IPS DF 4.7 (cell line): ENCODE results near the gene SPG11.

Experiments
- DNase-seq: peaks from one replicate; pipeline ENCODE4 v3.0.0-alpha.2; 2013; ENCODE audit warnings: low spot score; ENCODE audit errors: extremely low read depth

SPG11 gene

DNA sequence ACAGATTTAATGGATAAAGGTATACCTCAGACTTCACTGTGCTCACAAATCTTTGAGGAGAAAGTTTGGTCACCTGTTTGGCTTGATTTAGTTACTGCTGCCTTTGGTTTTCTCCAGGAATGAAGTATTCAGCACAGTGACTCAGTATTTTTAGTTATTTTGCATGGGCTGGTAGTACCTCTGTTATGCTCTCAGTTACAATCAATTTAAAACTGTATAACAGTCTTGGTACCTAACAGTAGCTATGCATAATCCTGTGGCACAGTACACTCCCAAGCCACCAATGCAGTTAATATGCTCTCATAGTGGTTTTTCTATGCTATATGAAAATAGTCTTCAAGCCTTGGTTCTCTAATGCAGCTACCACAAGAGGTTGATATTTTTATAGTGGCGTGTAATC, 138.4 kb downstream of the SPG11 start:
- DNase-seq = no peak

DNA sequence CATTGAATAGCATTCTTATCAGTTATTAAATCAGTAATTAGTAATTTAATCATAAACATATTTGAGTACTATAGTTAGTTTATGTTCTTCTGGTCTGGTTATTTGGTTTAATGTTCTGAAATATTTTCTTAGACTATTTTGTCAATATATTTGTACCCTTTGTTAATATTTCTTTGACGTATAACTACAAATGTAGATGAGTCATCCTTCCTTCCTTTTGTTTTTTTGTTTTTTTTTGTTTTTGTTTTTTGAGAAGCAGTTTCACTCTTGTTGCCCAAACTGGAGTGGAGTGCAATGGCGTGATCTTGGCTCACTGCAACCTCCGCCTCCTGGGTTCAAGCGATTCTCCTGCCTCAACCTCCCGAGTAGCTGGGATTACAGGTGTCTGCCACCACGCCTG, 143.9 kb downstream of the SPG11 start:
- DNase-seq = no peak

DNA sequence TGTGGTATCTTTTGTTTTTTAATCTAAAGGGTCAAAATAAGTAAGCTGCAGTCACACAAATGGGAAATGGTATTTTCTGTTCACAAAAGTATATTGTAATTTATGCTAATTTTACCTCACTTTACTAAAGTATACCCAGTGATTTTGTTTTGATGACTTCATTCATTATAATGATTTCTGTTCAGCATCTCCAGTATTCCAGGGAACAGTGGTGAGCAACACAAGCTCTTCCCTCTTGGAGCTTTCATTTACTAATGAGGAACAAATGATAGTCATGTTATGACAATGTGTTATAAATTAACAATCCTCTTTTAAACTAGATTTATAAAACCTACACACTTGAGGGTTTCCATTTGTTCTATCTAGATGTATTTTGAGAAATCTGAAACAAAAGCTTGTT, 147.0 kb downstream of the SPG11 start:
- no peak for DNase-seq
